HCT116 (cell line): Measurements from ENCODE around the gene CCDC73.

Experiments
- ATF3 ChIP-seq: IDR thresholded peaks from 2 replicates; pipeline ENCODE4 v1.6.1; 2012
- CTCF ChIP-seq, 3 experiments: fragments of 200-600 bp in 1 of 3; sonication (generic) in 1 of 3; IDR thresholded peaks in 2 of 3; conservative IDR thresholded peaks in 1 of 3; 2 replicates each; pipeline ENCODE4 v1.5.1; 2012 to 2017; ENCODE audit warnings: low read depth in 2 of 3, low read length in 2 of 3, antibody characterized with exemption in 1 of 3, borderline replicate concordance in 1 of 3, control low read depth in 1 of 3, mild to moderate bottlenecking in 1 of 3, mixed read lengths in 1 of 3, mixed run types in 1 of 3, moderate library complexity in 1 of 3; ENCODE audit not compliant: insufficient read depth in 1 of 3
- EZH2 ChIP-seq: fragments of 200-600 bp; sonication (generic); IDR thresholded peaks from 2 replicates; pipeline ENCODE4 v1.6.1; 2017; ENCODE audit warnings: antibody characterized with exemption, mixed run types
- EZH2phosphoT487 ChIP-seq: fragments of 200-600 bp; IDR thresholded peaks from 2 replicates; pipeline ENCODE4 v1.6.1; 2018; ENCODE audit warnings: antibody characterized with exemption, borderline replicate concordance
- JUND ChIP-seq: IDR thresholded peaks from 2 replicates; pipeline ENCODE4 v1.6.1; 2012
- POLR2A ChIP-seq: IDR thresholded peaks from 2 replicates; pipeline ENCODE4 v1.7.0; 2011; ENCODE audit warnings: borderline replicate concordance; ENCODE audit not compliant: insufficient read depth, insufficient read length; ENCODE audit errors: extremely low read depth
- RAD21 ChIP-seq: IDR thresholded peaks from 2 replicates; pipeline ENCODE4 v1.6.1; 2012; ENCODE audit warnings: low read depth, mild to moderate bottlenecking
- SIN3A ChIP-seq: IDR thresholded peaks from 2 replicates; pipeline ENCODE4 v1.6.1; 2012; ENCODE audit warnings: low read depth
- TCF7L2 ChIP-seq: IDR thresholded peaks from 2 replicates; pipeline ENCODE4 v1.7.0; 2011; ENCODE audit warnings: borderline replicate concordance, inconsistent platforms; ENCODE audit not compliant: insufficient read depth, insufficient read length; ENCODE audit errors: extremely low read depth

- TF ChIP-seq TCF7L2 (no peak), EZH2 (no peak), CTCF (IDR thresholded peaks at IDR 0.05 in 2 of 3, conservative IDR thresholded peaks at IDR 0.05 in 1 of 3; ENCODE audit: borderline replicate concordance in 1 of 3, insufficient read depth in 1 of 3, low read depth in 2 of 3, low read length in 2 of 3) (no peak), EZH2phosphoT487 (no peak), POLR2A (no peak), JUND (no peak), SIN3A (no peak), ATF3 (no peak), RAD21 (no peak)
Observed at GRCh38 chr11:32729976-32730375, 64.5 kb downstream of the CCDC73 start.
